HG02588 (cell line): ENCODE measurements around the gene GSTT4.
"Not testable (repeated sequence)": the region's sequence is repeated elsewhere in the genome, so short reads cannot be mapped to it uniquely, and the experiment has no call there.

ENCODE experiments used
- ATAC-seq: cut with Tn5 transposase; IDR thresholded peaks from one replicate; pipeline ENCODE4 v1.9.1; 2021; ENCODE audit warnings: mild to moderate bottlenecking, moderate library complexity; ENCODE audit not compliant: unreplicated experiment

Gene GSTT4

GRCh38 chr22:23989583-23990244 is 15.5 kb downstream of the GSTT4 start:
- ATAC-seq: not testable (repeated sequence)

GRCh38 chr22:23986538-23987178 is 18.6 kb downstream of the GSTT4 start:
- ATAC-seq: not testable (repeated sequence)

DNA sequence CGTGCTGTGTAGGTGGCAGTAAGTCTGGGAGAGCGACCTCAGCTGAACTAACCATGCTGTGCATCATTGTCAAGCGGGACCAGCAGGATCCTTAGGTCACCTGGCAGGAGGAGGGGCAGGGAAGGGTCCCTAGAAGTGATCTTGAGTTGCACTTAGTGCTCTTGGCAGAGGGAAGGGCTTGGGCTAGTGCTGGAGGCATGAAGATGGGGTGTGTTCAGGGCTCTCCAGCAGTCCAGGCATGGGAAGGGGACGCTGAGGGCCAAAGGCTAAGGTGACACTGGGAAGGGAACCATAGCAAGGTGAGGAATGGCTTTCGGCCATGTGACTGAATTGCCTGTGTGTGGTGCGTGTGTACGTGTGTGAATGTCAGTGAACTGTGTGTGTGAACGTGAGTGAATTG is 19.2 kb downstream of the GSTT4 start:
- ATAC-seq: not testable (repeated sequence)

GRCh38 chr22:23984430-23984829 is 20.8 kb downstream of the GSTT4 start:
- ATAC-seq: no peak

- not testable (repeated sequence) for ATAC-seq
Observed at GRCh38 chr22:23980567-23980966, 24.7 kb downstream of the GSTT4 start.

DNA sequence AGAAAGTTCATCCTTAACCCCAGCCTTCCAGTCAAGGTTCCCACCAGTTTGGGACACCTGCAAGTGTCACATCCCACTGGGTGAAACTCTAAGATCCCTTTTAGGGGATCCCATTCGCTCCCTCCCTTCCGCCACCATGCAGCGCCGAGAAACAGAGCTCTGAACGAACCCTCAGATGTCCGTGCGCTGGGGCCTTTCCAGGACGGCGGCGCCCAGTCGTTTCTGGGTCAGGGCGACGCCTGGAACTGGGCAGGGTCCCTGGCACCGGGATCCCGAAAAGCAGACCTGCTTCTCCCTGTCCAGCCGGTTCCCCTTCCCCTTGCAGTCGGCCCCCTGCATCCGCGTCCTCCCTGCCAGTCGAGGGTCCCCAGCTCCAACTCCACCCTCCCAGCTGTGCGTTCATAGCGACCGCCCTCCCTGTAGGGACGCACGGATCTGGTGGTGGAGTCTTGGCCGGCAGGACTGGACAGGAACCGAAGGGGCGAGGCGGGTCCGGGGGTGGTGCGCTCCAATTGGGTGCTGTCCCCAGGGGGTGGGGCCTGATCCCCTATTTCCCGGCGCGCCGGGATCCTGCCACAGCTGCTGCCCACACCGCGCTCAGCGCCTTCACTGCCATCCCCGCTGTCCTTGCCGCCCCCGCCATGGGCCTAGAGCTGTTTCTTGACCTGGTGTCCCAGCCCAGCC is 25.6 kb downstream of the GSTT4 start, which contains the start of gene GSTT2:
GSTT2 (plus strand) TSS at position 578 of the 684 bp plus-strand sequence.
- not testable (repeated sequence) for ATAC-seq

GRCh38 chr22:23977304-23977703 is 27.9 kb downstream of the GSTT4 start:
- ATAC-seq: not testable (repeated sequence)

DNA sequence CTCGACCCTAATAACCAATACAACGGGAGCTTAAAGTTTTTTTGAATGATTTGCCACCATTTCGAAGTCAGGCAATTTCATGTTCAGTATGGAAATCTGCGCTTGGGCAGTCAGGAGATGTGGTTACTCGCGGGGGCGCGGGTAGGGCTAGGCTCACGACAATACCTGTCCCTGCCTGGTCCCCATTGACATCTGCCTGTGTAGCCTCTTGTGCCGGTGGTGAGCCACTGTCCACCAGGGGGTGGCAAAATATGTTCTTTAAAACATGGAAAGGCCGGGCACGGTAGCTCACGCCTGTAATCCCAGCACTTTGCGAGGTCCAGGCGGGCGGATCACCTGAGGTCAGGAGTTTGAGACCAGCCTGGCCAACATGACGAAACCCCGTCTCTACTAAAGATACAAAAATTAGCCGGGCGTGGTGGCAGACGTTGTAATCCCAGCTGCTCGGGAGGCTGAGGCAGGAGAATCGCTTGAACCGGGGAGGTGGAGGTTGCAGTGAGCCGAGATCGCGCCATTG is 30.4 kb downstream of the GSTT4 start:
- not testable (repeated sequence) for ATAC-seq

- ATAC-seq: peak; percentile 92
Observed at GRCh38 chr22:23974345-23974744, 30.9 kb downstream of the GSTT4 start, which contains the start of gene DDT. TSS of gene DDT (minus strand) at chr22:23974441. CDS start at chr22:23974414, 27 bp downstream.

GRCh38 chr22:23971927-23972326 is 33.3 kb downstream of the GSTT4 start:
- not testable (repeated sequence) for ATAC-seq

- ATAC-seq: no peak
Observed at GRCh38 chr22:23970816-23971486, 34.3 kb downstream of the GSTT4 start.

GRCh38 chr22:23970201-23970641 is 35.0 kb downstream of the GSTT4 start:
- ATAC-seq: no peak

DNA sequence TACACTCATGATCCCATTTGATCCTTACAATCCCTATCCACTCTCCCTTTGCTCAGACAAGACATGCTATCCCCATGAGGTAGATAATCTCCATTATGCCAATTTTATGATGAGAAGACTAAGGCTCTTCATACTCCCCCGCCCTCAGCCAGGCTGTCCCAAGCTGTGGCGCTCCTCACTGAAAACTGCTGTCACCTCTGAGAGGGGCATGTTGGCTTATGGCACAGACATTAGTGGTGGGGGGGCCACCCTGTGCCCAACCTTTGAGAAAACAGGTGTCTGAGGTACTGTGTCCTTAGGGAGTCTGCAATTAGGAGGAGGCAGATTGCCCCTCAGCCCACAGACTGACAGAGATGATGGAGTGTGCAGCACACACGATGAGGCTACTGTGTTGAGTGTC is 36.2 kb downstream of the GSTT4 start:
- no peak for ATAC-seq

- ATAC-seq: peak; percentile 96
Observed at GRCh38 chr22:23966568-23966967, 38.7 kb downstream of the GSTT4 start, which contains the start of gene DDTL. TSS of gene DDTL (plus strand) at chr22:23966888. CDS start at chr22:23966915, 27 bp downstream.

- not testable (repeated sequence) for ATAC-seq
Observed at GRCh38 chr22:23966094-23966493, 39.2 kb downstream of the GSTT4 start.

- ATAC-seq: not testable (repeated sequence)
Observed at GRCh38 chr22:23961084-23961771, 44.0 kb downstream of the GSTT4 start, which contains the start of gene GSTT2B. TSS of gene GSTT2B (minus strand) at chr22:23961195. CDS start at chr22:23961131, 64 bp downstream.

DNA sequence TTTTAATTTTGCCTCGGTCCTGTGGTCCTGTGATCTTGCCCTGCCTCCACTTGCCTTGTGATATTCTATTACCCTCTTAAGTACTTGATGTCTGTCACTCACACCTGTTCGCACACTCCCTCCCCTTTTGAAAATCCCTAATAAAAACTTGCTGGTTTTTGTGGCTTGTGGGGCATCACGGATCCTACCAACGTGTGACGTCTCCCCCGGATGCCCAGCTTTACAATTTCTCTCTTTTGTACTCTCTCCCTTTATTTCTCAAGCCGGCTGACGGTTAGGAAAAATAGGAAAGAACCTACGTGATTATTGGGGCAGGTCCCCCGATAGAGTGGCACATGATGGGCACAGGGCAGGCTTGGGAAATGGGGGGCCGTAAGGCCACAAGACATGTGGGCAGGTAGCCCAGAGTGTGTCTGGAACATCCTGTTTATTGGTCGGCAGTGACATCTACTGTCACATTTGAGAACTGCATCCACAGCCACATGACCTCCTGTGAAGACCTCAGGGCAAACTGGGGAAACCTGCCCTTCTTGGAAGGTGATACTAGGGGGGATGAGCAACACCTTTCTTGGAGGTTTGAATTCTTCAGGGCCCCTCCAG is 48.9 kb downstream of the GSTT4 start:
- not testable (repeated sequence) for ATAC-seq

DNA sequence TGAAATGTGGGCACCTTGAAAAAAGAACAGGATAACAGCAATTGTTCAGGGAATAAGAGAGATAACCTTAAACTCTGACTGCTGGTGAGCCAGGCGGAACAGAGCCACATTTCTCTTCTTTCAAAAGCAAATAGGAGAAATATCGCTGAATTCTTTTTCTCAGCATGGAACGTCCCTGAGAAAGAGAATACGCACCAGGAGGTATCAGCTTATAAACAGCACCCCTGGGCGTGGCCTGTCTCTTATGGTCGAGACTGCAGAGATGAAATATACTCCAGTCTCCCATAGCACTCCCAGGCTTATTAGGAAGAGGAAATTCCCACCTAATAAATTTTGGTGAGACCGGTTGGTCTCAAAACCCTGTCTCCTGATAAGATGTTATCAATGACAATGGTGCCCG is 49.4 kb downstream of the GSTT4 start:
- ATAC-seq: not testable (repeated sequence)

- not testable (repeated sequence) for ATAC-seq
Observed at GRCh38 chr22:23954991-23955305, 50.3 kb downstream of the GSTT4 start.
